ENCODE results near the gene DCUN1D5.
"Not testable (repeated sequence)": the region's sequence is repeated elsewhere in the genome, so short reads cannot be mapped to it uniquely, and the experiment has no call there.

The DCUN1D5 gene

DNA sequence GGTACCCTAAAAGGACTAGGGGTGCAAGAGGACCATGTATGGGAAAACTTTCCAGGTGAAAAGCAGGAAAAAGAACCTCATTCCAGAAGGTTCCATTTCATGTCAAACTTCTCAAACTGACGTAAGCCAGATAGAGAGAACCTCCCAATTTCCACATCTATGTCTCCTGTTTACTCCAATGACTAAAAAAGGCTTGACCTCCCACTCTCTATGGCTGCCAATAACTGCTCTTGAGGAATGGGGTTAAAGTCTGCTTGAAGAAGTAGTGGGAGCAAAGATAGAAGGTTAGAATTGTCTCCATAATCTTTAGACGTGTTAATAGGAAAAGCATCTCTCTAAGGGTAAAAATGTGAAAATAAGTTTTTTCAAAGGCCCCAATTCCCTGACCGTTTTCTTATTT is 38.0 kb downstream of the DCUN1D5 start:
- DNase-seq = no peak

DNA sequence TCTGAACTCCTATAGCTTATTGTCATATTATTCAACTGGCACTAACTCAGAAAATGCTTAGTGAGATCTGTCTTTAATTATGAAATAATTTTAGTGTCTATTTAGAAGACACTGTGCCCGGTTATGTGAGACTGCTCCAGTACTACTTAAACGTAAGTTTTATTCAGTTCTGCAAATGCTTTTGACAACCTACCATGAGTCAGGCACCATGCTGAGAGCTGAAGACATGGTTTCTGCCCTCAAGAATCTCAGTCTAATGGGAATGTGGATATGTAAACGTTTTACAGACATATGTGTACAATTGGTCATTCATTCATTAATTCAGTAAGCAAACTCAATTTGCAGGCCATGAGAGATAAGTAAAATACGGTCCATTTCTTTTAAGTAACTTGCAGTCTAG is 40.0 kb downstream of the DCUN1D5 start:
- no peak for DNase-seq

- DNase-seq = no peak
Observed at GRCh38 chr11:103051151-103051801, 40.7 kb downstream of the DCUN1D5 start.

GRCh38 chr11:103050351-103050750 is 41.6 kb downstream of the DCUN1D5 start:
- no peak for DNase-seq

GRCh38 chr11:103047837-103048236 is 44.1 kb downstream of the DCUN1D5 start:
- DNase-seq = no peak

DNA sequence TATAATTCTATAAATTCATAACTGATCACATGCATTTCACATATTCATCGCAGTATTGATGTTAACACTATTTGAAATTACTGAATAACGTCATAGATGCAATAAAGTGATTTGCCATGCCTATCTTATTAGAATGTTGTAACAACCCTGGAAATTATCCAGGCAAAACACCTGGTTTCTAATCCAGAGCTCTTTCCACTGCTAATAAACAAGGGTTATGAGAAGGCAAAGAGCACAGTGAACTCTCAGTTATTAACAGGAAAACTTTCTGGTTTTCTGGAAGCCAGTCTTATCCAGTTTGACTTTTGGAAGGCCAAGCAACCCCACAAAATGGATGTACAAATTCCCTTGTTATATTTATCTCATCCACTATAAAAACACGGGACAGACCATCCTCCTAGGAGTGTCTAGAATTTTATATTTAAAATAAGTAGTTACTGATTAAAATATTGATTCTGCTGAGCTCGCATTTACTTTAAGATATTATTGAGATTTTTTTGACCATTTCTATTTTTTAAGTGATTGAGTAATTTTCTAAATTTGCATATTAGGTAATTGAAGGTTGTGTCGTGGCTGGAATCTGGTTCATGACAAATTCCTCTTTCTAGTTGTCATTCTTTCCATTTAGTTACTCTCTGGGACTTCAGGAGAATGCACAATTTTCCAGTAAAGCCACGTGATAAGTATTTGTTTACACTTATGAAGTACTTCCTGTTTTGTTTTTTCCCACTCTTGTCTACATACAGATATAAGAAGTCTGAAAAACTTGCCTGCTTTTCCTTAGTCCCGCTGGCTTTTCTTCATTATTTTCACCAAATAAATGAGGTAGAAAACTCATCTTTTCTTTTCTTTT is 47.9 kb downstream of the DCUN1D5 start:
- DNase-seq = no peak

- no peak for DNase-seq
Observed at GRCh38 chr11:103042161-103042560, 49.8 kb downstream of the DCUN1D5 start.

- no peak for DNase-seq
Observed at GRCh38 chr11:103035791-103036434, 56.0 kb downstream of the DCUN1D5 start.

- DNase-seq = no peak
Observed at GRCh38 chr11:103035216-103035615, 56.7 kb downstream of the DCUN1D5 start.

DNA sequence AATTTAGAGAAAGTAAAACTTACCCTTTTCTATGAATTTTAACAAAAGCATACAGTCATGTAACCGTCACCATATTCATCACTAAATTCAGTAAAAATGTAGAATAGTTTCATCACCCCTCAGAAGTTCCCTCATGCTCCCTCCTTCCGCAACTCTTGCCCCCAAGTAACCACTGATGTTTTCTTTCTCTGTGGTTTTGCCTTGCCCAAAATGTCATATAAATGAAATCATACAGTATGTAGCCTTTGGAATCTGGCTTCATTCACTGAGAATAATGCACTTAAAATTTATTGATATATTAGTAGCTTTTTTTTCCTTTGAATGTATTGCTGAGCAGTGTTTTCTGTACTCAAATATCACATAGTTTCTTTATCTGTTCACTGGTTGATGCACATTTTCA is 60.1 kb downstream of the DCUN1D5 start:
- no peak for DNase-seq

DNA sequence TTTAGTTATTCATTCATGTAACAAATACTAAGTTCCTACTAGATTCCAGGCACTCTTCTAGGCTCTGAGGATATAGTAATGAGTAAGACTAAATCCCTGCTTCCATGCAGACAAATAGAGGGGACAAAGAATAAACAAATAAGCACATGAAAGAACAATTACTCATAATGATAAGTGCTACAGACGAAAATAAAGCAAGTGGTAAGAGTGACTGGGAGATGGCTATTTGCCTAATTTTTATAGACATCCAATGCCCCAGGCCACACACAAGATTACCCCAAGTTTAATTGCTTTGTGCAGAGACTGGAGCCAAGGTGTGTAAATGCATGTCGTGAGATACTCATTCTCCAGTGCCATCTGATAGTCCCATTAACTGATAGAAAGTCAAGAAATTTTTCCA is 62.6 kb downstream of the DCUN1D5 start:
- DNase-seq = no peak

DNA sequence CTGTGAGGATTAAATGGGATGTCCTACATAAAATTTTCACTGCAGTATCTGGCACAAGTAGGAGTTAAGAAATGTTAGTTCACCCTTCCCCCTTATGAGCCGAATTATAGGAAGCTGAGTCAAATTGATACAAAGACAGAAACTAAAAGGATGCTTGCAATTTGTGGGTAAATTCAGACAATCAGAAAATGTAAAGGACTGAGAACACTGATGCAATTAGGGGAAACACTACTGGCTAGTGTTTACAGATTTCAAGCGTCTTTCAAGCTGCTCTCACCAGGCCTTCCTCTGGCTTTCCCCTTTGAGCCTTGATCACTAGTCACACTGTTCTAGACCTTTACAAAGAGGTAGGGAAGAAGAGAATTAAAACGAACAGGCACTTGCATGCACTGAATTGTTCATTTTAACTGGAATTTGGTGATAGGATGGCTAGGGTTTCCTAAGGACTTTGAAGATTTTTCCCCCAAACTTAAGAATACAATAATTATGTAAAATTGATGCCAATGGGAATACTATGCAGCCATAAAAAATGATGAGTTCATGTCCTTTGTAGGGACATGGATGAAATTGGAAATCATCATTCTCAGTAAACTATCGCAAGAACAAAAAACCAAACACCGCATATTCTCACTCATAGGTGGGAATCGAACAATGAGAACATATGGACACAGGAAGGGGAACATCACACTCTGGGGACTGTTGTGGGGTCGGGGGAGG is 63.5 kb downstream of the DCUN1D5 start:
- DNase-seq = not testable (repeated sequence)

- DNase-seq = no peak
Observed at GRCh38 chr11:103024086-103024485, 67.9 kb downstream of the DCUN1D5 start.

DNA sequence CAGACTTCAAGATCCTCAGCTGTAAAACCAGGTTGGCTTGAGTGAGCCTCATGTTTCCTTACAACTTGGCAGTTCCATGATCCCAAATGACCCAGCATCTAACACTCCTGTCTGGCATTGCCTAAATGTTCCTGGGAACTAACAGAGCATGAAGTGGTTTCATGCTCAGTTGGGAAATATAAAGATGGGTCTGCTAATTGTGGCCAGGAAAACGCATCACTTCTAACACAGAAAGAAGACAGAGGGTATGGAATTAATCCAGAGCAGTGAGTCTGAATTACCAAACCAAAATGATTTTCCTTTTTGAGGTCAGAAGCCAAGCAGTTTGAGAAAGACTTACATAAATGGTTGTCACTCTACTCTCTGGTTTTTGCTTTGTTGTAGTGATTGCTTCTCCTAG is 75.9 kb downstream of the DCUN1D5 start:
- DNase-seq = no peak

DNA sequence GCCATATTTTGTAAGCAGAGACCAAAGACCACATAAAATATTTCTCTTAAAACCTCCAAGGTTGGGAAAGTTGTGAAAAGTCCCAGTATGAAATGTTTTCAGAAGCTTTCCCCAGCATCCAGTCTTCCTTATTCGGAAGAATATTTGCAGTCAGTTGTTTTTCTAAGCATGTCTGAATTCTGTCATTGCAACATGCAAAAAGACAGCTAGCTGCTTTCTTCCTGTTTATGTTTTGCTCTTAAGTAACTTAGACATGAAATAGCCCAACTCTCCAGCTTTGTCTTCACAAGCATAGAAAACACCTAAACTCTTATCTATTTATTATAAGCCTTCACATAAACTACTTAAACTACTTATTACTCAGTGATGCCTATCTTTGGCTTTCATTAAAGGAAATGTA is 78.5 kb downstream of the DCUN1D5 start:
- no peak for DNase-seq
